IMR-90 (cell line): ENCODE results near the gene SLC26A11. TPM values are rescaled to one million over a fixed set of nuclear protein-coding genes. Genes with fewer than 3 reads are reported as not detected.
A peak's percentile ranks its signal among the peaks of the same experiment; 100 is the strongest.

Source experiments
- ATAC-seq: fragments of 200-7000 bp; cut with Tn5 transposase; 2 replicates; pipeline ENCODE4 v1.9.1; 2020; ENCODE audit warnings: low read depth, mild to moderate bottlenecking, moderate library complexity
- BruUV-seq: library from RNA; stranded (reverse); fragments of 400-500 nt; replicated peaks from 2 replicates; lab custom pipeline; 2021; lab: Mats Ljungman, UMichigan
- CTCF ChIA-PET: fragments of 300-600 bp; formaldehyde crosslinking; extraction: SDS; loops from one replicate; lab custom pipeline; 2021; ENCODE audit warnings: antibody characterized with exemption; lab: Yijun Ruan, JAX
- POLR2A ChIA-PET: fragments of 300-600 bp; sonication (Branson Sonifier 250); formaldehyde crosslinking; loops from one replicate; lab custom pipeline; 2022; ENCODE audit warnings: antibody characterized with exemption; ENCODE audit not compliant: unreplicated experiment; lab: Charles Lee
- DNase-seq: peaks from one replicate; pipeline ENCODE4 v3.0.0; 2013
- H2AFZ ChIP-seq: replicated peaks from 2 replicates; pipeline ENCODE3; 2013; ENCODE audit warnings: low read length, mild to moderate bottlenecking; ENCODE audit not compliant: poor library complexity
- H2AK5ac ChIP-seq: 2 replicates; pipeline ENCODE4 v1.6.1; 2013; ENCODE audit warnings: low read depth, low read length, inconsistent platforms
- H2AK9ac ChIP-seq: replicated peaks from 2 replicates; pipeline ENCODE3; 2013; ENCODE audit warnings: mild to moderate bottlenecking, low read depth, low read length, moderate library complexity; ENCODE audit not compliant: poor library complexity
- H2BK120ac ChIP-seq: 2 replicates; pipeline ENCODE4 v1.6.1; 2013; ENCODE audit warnings: low read depth, low read length, inconsistent platforms
- H2BK15ac ChIP-seq: 3 replicates; pipeline ENCODE4 v1.6.1; 2013; ENCODE audit warnings: low read depth, low read length, inconsistent platforms
- H2BK20ac ChIP-seq: 2 replicates; pipeline ENCODE4 v1.6.1; 2013; ENCODE audit warnings: low read depth, mild to moderate bottlenecking, inconsistent platforms, low read length, moderate library complexity
- H2BK5ac ChIP-seq: 2 replicates; pipeline ENCODE4 v1.6.1; 2013; ENCODE audit warnings: mild to moderate bottlenecking, low read depth, low read length, inconsistent platforms; ENCODE audit not compliant: poor library complexity, severe bottlenecking
- H3K14ac ChIP-seq: replicated peaks from 2 replicates; pipeline ENCODE4 v1.6.1; 2013; ENCODE audit warnings: low read depth, low read length, inconsistent platforms
- H3K18ac ChIP-seq: 2 replicates; pipeline ENCODE4 v1.6.1; 2013; ENCODE audit warnings: low read depth, low read length, control low read depth
- H3K23ac ChIP-seq: 2 replicates; pipeline ENCODE4 v1.6.1; 2013; ENCODE audit warnings: low read depth, low read length, inconsistent platforms
- H3K27ac ChIP-seq: 2 replicates; pipeline ENCODE4 v1.5.1; 2013; ENCODE audit warnings: mild to moderate bottlenecking, control low read depth, low read length; ENCODE audit not compliant: insufficient read depth
- H3K27me3 ChIP-seq: 2 replicates; pipeline ENCODE4 v1.6.1; 2013; ENCODE audit warnings: low read length; ENCODE audit not compliant: control insufficient read depth, insufficient read depth
- H3K36me3 ChIP-seq: 2 replicates; pipeline ENCODE4 v1.6.1; 2013; ENCODE audit warnings: low read length, mixed read lengths; ENCODE audit not compliant: control insufficient read depth, insufficient read depth
- H3K4ac ChIP-seq: 2 replicates; pipeline ENCODE4 v1.6.1; 2013; ENCODE audit warnings: low read depth, low read length, inconsistent platforms
- H3K4me1 ChIP-seq: 2 replicates; pipeline ENCODE4 v1.6.1; 2013; ENCODE audit warnings: low read length, mixed read lengths; ENCODE audit not compliant: control insufficient read depth, insufficient read depth
- H3K4me2 ChIP-seq: 2 replicates; pipeline ENCODE4 v1.6.1; 2013; ENCODE audit warnings: low read depth, mild to moderate bottlenecking, control low read depth, low read length, moderate library complexity
- H3K4me3 ChIP-seq: 2 replicates; pipeline ENCODE4 v1.5.1; 2013; ENCODE audit warnings: low read depth, mild to moderate bottlenecking, control low read depth, low read length, moderate library complexity; ENCODE audit not compliant: insufficient read depth
- H3K56ac ChIP-seq: 2 replicates; pipeline ENCODE4 v1.6.1; 2013; ENCODE audit warnings: low read length, inconsistent platforms; ENCODE audit not compliant: insufficient read depth; ENCODE audit errors: extremely low read depth
- H3K79me1 ChIP-seq, 2 experiments: 2 replicates each; pipeline ENCODE4 v1.6.1; 2013; ENCODE audit warnings: low read length in 2 of 2, inconsistent platforms in 1 of 2, low read depth in 1 of 2
- H3K9ac ChIP-seq: 2 replicates; pipeline ENCODE4 v1.6.1; 2013; ENCODE audit warnings: low read depth, low read length, control low read depth
- H3K9me1 ChIP-seq: 2 replicates; pipeline ENCODE4 v1.6.1; 2013; ENCODE audit warnings: low read length, inconsistent platforms; ENCODE audit not compliant: insufficient read depth
- H3K9me3 ChIP-seq: 2 replicates; pipeline ENCODE4 v1.6.1; 2013; ENCODE audit warnings: low read length; ENCODE audit not compliant: control insufficient read depth, insufficient read depth
- H4K20me1 ChIP-seq: 2 replicates; pipeline ENCODE4 v1.6.1; 2013; ENCODE audit warnings: low read length, inconsistent platforms; ENCODE audit not compliant: insufficient read depth
- H4K5ac ChIP-seq: 2 replicates; pipeline ENCODE4 v1.6.1; 2013; ENCODE audit warnings: mild to moderate bottlenecking, low read depth, low read length, control low read depth
- H4K8ac ChIP-seq, 2 experiments: 2 replicates each; pipeline ENCODE4 v1.6.1; 2013; ENCODE audit warnings: low read depth in 2 of 2, low read length in 2 of 2, control low read depth in 1 of 2, inconsistent platforms in 1 of 2
- H4K91ac ChIP-seq: 2 replicates; pipeline ENCODE4 v1.6.1; 2013; ENCODE audit warnings: low read depth, low read length, inconsistent platforms; ENCODE audit not compliant: insufficient read depth
- CEBPB ChIP-seq: IDR thresholded peaks from 2 replicates; pipeline ENCODE4 v1.6.1; 2012; ENCODE audit warnings: low read depth, low read length, improper control_type of control experiment
- MAZ ChIP-seq: IDR thresholded peaks from 2 replicates; pipeline ENCODE4 v1.6.1; 2012; ENCODE audit warnings: low read depth, mild to moderate bottlenecking, low read length, improper control_type of control experiment, moderate library complexity, borderline replicate concordance
- MXI1 ChIP-seq: IDR thresholded peaks from 2 replicates; pipeline ENCODE4 v1.6.1; 2012; ENCODE audit warnings: low read depth, mild to moderate bottlenecking, low read length, moderate library complexity, borderline replicate concordance
- RFX5 ChIP-seq: IDR thresholded peaks from 2 replicates; pipeline ENCODE4 v1.8.0; 2012; ENCODE audit warnings: low read depth, mild to moderate bottlenecking, low read length, moderate library complexity
- SMC3 ChIP-seq: fragments of 150-350 bp; IDR thresholded peaks from 2 replicates; pipeline ENCODE4 v1.6.1; 2016; ENCODE audit warnings: low read depth, mild to moderate bottlenecking, antibody characterized with exemption, low read length, moderate library complexity
- WGBS, 2 experiments: methylation state at CpG; one replicate each; pipeline versions ENCODE4 v1.1.5 to v1.1.7; 2013; ENCODE audit warnings: missing lambda C conversion rate in 2 of 2; ENCODE audit not compliant: insufficient read length in 1 of 2; ENCODE audit errors: extremely low coverage in 2 of 2; 5-methylcytosine and 5-hydroxymethylcytosine counted together
- dilution Hi-C: fragments of 300-500 bp; cut with HindIII; formaldehyde crosslinking; loops from one replicate; pipeline ENCODE4 v1.14.3; 2018; ENCODE audit warnings: low sequenced_read_pairs; ENCODE audit not compliant: unreplicated experiment
- in situ Hi-C: fragments of 300-500 bp; cut with MboI; formaldehyde crosslinking; loops from 3 replicates; pipeline ENCODE4 v1.14.3; 2019; ENCODE audit warnings: low sequenced_read_pairs, inconsistent platforms, mixed read lengths
- intact Hi-C: fragments of 100-400 bp; cut with micrococcal nuclease; formaldehyde crosslinking; loops from 2 replicates; pipeline ENCODE4 v1.10.0; 2022
- polyA plus RNA-seq, 3 experiments: library from polyadenylated mRNA; depleted of rRNA; stranded (reverse); fragments of >200 nt; gene quantifications; 2 replicates each; pipeline ENCODE4 v1.2.3, GENCODE V29; 2012; ENCODE audit warnings: low replicate concordance in 1 of 3
- total RNA-seq: library from RNA; depleted of rRNA; stranded (reverse); fragments of >200 nt; gene quantifications from 2 replicates; pipeline ENCODE4 v1.2.3, GENCODE V29; 2012

Gene SLC26A11
- total and polyA plus RNA-seq, 2 of the 4 experiments (the other 2 are of a cell fraction) = 3.2 to 15.6 TPM

GRCh38 chr17:80291691-80292487 lies 71.7 kb downstream of the SLC26A11 start (continued):
- TF ChIP-seq CEBPB = no peak

- Histone ChIP-seq H3K9ac (no peak overlapping the region), H3K9me3 (no peaks in the 10 kb centered on the region), H3K9me1 (peaks cover 5% of the 10 kb centered on the region), H3K4ac (no peak overlapping the region), H3K4me2 (no peak overlapping the region), H2BK5ac (no peak overlapping the region), H3K36me3 (peaks cover 80% of the 10 kb centered on the region), H3K18ac (no peak overlapping the region), H3K79me1 (peaks cover 8 to 13% of the 10 kb centered on the region in 2 experiments; a peak in 2 of 4 replicates), H2AK5ac (no peak overlapping the region), H2BK15ac (no peak overlapping the region), H3K56ac (no peak overlapping the region), H3K4me3 (no peak overlapping the region), H4K20me1 (no peaks in the 10 kb centered on the region; the same call in 1 of the 2 replicates), H3K4me1 (no peaks in the 10 kb centered on the region), H3K27me3 (no peaks in the 10 kb centered on the region), H3K14ac (no peak overlapping the region), H4K91ac (no peak overlapping the region), H4K5ac (no peak overlapping the region), H3K27ac (no peak overlapping the region), H3K23ac (no peak overlapping the region), H4K8ac (no peak overlapping the region), H2BK20ac (no peak overlapping the region), H2AK9ac (no peak overlapping the region), H2AFZ (no peak overlapping the region), H2BK120ac (no peak overlapping the region)
- TF ChIP-seq MAZ (no peak), MXI1 (no peak), SMC3 (0 out of 2 replicates have a peak, but pooled peaks have one; percentile 14), RFX5 (no peak)
- 100% methylated on average over 1 of the region's 10 CpGs; no CpG with 5 or more reads in 1 of the 2 experiments for WGBS, 2 experiments
- CTCF ChIA-PET = interaction anchor here (1.0 kb wide), 1 partner anchor 11 kb away, joined by 3 read pairs; no protein-coding TSS in a partner anchor
- dilution Hi-C loops = no loop called here
- ATAC-seq = no peak
- no TSS peak for BruUV-seq
- intact Hi-C loops = no loop called here
- POLR2A ChIA-PET = no interaction called here
- in situ Hi-C loops = no loop called here
- DNase-seq = no peak
These were observed 72.3 kb downstream of the SLC26A11 start for GRCh38 chr17:80292521-80292971.
